ENCODE measurements around the gene MRPS34. TPM values are rescaled to one million over a fixed set of nuclear protein-coding genes. Genes with fewer than 3 reads are reported as not detected.

MRPS34 gene
- total RNA-seq, 4 donors from 2014 or later = 65.4 to 120 (median 90.0) TPM

DNA sequence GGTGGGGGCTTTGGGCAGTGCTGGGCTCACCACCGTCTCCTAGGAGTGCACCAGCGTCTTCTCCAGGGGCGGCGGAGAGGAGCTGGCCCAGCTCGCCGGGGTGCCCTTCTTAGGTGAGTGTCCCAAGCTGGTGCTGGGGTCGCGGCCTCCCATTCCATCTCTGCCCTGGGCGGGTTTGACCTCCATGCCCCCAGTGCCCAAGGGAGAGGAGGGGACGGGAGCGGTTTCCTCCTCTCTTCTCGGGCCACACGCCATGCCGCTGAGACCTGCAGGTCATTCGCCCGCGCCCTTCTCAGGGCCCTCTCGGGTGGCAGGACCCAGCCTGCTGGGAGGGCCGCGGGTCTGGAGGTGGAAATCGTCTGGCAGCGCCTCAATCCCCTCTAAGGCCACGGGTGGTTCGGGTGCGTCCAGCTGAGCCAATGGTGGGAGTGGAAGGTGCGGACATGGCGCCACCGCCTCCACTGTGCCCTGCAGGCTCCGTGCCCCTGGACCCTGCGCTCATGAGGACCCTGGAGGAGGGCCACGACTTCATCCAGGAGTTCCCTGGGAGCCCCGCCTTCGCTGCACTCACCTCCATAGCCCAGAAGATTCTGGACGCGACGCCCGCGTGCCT, 15.3 kb upstream of the MRPS34 start:
- no peak overlapping the region for H3K27ac ChIP-seq
- no peak overlapping the region for H3K4me3 ChIP-seq
- no peak for ATAC-seq
- H3K36me3 ChIP-seq = peaks cover 0 to 41% of the 10 kb centered on the region in 2 donors
- in situ Hi-C loops (cut with MboI; ENCODE audit: low sequenced_read_pairs in 4 of 4) = no loop called here
- TF ChIP-seq, protein P1, sequence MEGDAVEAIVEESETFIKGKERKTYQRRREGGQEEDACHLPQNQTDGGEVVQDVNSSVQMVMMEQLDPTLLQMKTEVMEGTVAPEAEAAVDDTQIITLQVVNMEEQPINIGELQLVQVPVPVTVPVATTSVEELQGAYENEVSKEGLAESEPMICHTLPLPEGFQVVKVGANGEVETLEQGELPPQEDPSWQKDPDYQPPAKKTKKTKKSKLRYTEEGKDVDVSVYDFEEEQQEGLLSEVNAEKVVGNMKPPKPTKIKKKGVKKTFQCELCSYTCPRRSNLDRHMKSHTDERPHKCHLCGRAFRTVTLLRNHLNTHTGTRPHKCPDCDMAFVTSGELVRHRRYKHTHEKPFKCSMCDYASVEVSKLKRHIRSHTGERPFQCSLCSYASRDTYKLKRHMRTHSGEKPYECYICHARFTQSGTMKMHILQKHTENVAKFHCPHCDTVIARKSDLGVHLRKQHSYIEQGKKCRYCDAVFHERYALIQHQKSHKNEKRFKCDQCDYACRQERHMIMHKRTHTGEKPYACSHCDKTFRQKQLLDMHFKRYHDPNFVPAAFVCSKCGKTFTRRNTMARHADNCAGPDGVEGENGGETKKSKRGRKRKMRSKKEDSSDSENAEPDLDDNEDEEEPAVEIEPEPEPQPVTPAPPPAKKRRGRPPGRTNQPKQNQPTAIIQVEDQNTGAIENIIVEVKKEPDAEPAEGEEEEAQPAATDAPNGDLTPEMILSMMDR (IDR thresholded peaks at IDR 0.05 in 4 of 5, conservative IDR thresholded peaks at IDR 0.05 in 1 of 5) = no peak
- TF ChIP-seq POLR2A (IDR thresholded peaks at IDR 0.05) = no peak
- intact Hi-C loops (cut with DNase I; ENCODE audit: low total_unique reads) = no loop called here
- H3K27me3 ChIP-seq = no peaks in the 10 kb centered on the region
- DNase-seq = peak in 1 of 2 donors; percentile 11
- no peaks in the 10 kb centered on the region for H3K9me3 ChIP-seq
- peaks cover 10 to 14% of the 10 kb centered on the region in 2 donors for H3K4me1 ChIP-seq

DNA sequence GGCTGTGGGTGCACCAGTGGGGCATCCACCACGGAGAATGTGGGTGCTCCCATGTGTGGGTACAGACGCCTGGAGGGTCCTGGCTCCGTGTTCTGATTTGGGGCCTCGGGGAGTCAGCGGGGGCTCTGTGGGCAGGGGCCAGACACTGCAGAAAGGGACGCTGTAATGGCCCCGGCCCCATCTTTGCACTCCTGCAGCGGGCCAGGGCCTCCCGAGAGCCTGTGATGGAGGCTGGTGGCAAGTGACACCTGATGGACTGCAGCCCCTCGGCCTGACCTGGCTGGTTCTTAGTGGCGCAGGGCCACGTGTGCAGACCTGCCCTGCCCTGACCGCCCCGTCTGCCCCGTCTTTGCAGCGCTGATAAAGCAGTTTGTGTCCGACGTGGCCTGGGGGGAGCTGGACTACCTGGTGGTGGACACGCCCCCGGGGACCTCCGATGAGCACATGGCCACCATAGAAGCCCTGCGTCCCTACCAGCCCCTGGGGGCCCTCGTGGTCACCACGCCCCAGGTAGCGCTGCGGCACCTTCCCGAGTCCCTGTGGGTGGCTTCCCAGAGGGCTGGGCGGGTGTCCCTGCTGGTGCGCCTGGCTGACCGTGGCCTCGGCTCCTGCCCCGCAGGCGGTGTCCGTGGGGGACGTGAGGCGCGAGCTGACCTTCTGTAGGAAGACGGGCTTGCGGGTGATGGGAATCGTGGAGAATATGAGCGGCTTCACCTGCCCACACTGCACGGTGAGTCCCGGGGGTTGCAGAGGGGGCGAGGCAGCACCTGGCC, 14.6 kb upstream of the MRPS34 start:
- ATAC-seq = no peak
- Histone ChIP-seq H3K4me3 (no peak overlapping the region), H3K27ac (no peak overlapping the region), H3K9me3 (no peaks in the 10 kb centered on the region), H3K4me1 (peaks cover 10 to 14% of the 10 kb centered on the region in 2 donors), H3K36me3 (peaks cover 0 to 41% of the 10 kb centered on the region in 2 donors), H3K27me3 (no peaks in the 10 kb centered on the region)
- DNase-seq = peak in 1 of 2 donors; percentile 10
- TF ChIP-seq, protein P1 (IDR thresholded peaks at IDR 0.05 in 4 of 5, conservative IDR thresholded peaks at IDR 0.05 in 1 of 5) = no peak
- no peak for TF ChIP-seq POLR2A (IDR thresholded peaks at IDR 0.05)
- intact Hi-C loops (cut with DNase I; ENCODE audit: low total_unique reads) = no loop called here
- in situ Hi-C loops (cut with MboI; ENCODE audit: low sequenced_read_pairs in 4 of 4) = no loop called here

DNA sequence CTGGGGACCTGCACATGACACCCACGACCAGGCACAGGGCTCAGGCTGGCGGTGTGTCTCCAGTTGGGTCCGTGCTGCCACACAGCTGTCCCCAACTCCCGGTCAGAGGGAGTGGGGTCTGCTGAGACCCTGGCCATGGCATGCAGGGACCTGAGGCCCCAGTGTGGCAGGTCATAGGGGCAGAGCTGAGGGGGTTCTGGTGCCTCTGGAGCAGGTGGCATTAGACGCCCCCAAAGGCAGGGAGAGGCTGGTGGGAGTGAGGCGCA, 14.1 kb upstream of the MRPS34 start:
- Histone ChIP-seq H3K4me3 (no peak overlapping the region), H3K27me3 (no peaks in the 10 kb centered on the region), H3K4me1 (peaks cover 10 to 14% of the 10 kb centered on the region in 2 donors), H3K9me3 (no peaks in the 10 kb centered on the region), H3K27ac (no peak overlapping the region), H3K36me3 (peaks cover 0 to 41% of the 10 kb centered on the region in 2 donors)
- ATAC-seq (no peak), DNase-seq (peak in 1 of 2 donors; percentile 10)
- in situ Hi-C loops (cut with MboI; ENCODE audit: low sequenced_read_pairs in 4 of 4) = no loop called here
- intact Hi-C loops (cut with DNase I; ENCODE audit: low total_unique reads) = no loop called here
- TF ChIP-seq, protein P1 (IDR thresholded peaks at IDR 0.05 in 4 of 5, conservative IDR thresholded peaks at IDR 0.05 in 1 of 5) = no peak
- TF ChIP-seq POLR2A (IDR thresholded peaks at IDR 0.05) = no peak

DNA sequence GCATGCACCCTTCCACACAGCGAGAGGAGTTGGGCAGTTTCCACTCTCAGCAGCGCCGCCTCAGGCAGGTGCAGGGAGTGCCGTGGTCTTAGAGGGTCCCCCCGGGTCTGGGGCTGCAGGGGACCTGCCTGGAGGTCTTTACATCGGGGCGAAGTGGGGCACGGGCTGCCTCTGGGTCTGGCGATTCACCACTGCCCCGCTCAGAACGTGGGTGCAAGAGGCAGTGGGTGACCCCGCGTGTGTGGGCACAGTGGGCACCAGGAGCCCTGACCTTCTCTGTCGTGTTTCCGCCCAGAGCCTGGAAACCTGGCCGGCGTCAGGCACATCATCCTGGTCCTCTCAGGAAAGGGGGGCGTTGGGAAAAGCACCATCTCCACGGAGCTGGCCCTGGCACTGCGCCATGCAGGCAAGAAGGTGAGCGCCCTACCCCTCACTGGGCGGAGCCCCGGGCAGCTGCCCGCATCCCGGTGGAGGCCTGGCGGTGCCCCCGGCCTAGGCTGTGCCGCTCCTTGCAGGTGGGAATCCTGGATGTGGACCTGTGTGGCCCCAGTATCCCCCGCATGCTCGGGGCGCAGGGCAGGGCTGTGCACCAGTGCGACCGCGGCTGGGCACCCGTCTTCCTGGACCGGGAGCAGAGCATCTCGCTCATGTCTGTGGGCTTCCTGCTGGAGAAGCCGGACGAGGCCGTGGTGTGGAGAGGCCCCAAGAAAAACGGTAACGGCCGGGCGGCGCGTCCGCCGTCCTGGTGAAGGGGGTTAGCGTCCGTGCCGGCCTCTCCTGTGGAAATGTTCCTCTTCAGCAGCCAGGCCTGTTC, 13.5 kb upstream of the MRPS34 start:
- H3K36me3 ChIP-seq = peaks cover 0 to 40% of the 10 kb centered on the region in 2 donors
- H3K4me3 ChIP-seq = no peak overlapping the region
- peak in 1 of 2 donors; percentile 15 for DNase-seq
- peaks cover 14 to 18% of the 10 kb centered on the region in 2 donors for H3K4me1 ChIP-seq
- no peak for ATAC-seq
- in situ Hi-C loops (cut with MboI; ENCODE audit: low sequenced_read_pairs in 4 of 4) (no loop called here), intact Hi-C loops (cut with DNase I; ENCODE audit: low total_unique reads) (no loop called here)
- H3K27ac ChIP-seq = no peak overlapping the region
- TF ChIP-seq, protein P1 (IDR thresholded peaks at IDR 0.05 in 4 of 5, conservative IDR thresholded peaks at IDR 0.05 in 1 of 5) = no peak
- TF ChIP-seq POLR2A (IDR thresholded peaks at IDR 0.05) = no peak
- H3K27me3 ChIP-seq = no peaks in the 10 kb centered on the region
- no peaks in the 10 kb centered on the region for H3K9me3 ChIP-seq

Measured in gastrocnemius medialis (tissue), 4 donors.